NT2/D1 (cell line): ENCODE measurements around the gene MLLT3.

Experiments
- SUZ12 ChIP-seq: IDR thresholded peaks from 2 replicates; pipeline ENCODE4 v1.6.1; 2011; ENCODE audit not compliant: insufficient read length, insufficient read depth; ENCODE audit errors: extremely low read depth
- YY1 ChIP-seq: IDR thresholded peaks from 2 replicates; pipeline ENCODE4 v1.6.1; 2011; ENCODE audit not compliant: insufficient read length, insufficient read depth

GRCh38 chr9:20524776-20525175, 97.5 kb downstream of the MLLT3 start:
- TF ChIP-seq YY1 (no peak), SUZ12 (no peak)
